GM18526 (cell line): ENCODE results near the gene TMED7.

Experiments
- POLR2A ChIP-seq: IDR thresholded peaks from 3 replicates; pipeline ENCODE4 v1.6.1; 2011; ENCODE audit not compliant: insufficient read length; ENCODE audit errors: extremely low read depth

TMED7 gene

GRCh38 chr5:115637507-115637906 is 11.7 kb upstream of the TMED7 start:
- TF ChIP-seq POLR2A: no peak

GRCh38 chr5:115636008-115636407 is 10.2 kb upstream of the TMED7 start:
- no peak for TF ChIP-seq POLR2A

GRCh38 chr5:115634343-115635132 is 8.7 kb upstream of the TMED7 start:
- TF ChIP-seq POLR2A: no peak

- TF ChIP-seq POLR2A: no peak
Observed at GRCh38 chr5:115629903-115630302, 4.1 kb upstream of the TMED7 start.

- TF ChIP-seq POLR2A: no peak
Observed at GRCh38 chr5:115627295-115627865, 1.5 kb upstream of the TMED7 start.

- no peak for TF ChIP-seq POLR2A
Observed at GRCh38 chr5:115626445-115626823, 598 bp upstream of the TMED7 start.

GRCh38 chr5:115624994-115625393 is 842 bp downstream of the TMED7 start:
- TF ChIP-seq POLR2A: no peak

- no peak for TF ChIP-seq POLR2A
Observed at GRCh38 chr5:115623658-115624057, 2.2 kb downstream of the TMED7 start.

- no peak for TF ChIP-seq POLR2A
Observed at GRCh38 chr5:115621365-115621900, 4.4 kb downstream of the TMED7 start.

- no peak for TF ChIP-seq POLR2A
Observed at GRCh38 chr5:115616892-115617291, 8.9 kb downstream of the TMED7 start.

GRCh38 chr5:115616472-115616871 is 9.4 kb downstream of the TMED7 start:
- no peak for TF ChIP-seq POLR2A

GRCh38 chr5:115611873-115612272 is 14.0 kb downstream of the TMED7 start:
- TF ChIP-seq POLR2A: no peak

GRCh38 chr5:115607935-115608334 is 17.9 kb downstream of the TMED7 start:
- no peak for TF ChIP-seq POLR2A

- no peak for TF ChIP-seq POLR2A
Observed at GRCh38 chr5:115605436-115605835, 20.4 kb downstream of the TMED7 start.

- no peak for TF ChIP-seq POLR2A
Observed at GRCh38 chr5:115602591-115603125, 23.2 kb downstream of the TMED7 start.
